NK-92 (cell line): ENCODE measurements around the gene JCAD.

Experiments used
- DNase-seq: peaks from one replicate; lab custom pipeline; 2025; ENCODE audit not compliant: unreplicated experiment; lab: John Stamatoyannopoulos, UW

JCAD gene

GRCh38 chr10:30073045-30073766, 13.8 kb upstream of the JCAD start:
- no peak for DNase-seq

- DNase-seq, result no peak
Observed at GRCh38 chr10:30072068-30072467, 12.7 kb upstream of the JCAD start.

- DNase-seq, result no peak
Observed at GRCh38 chr10:30070001-30070685, 10.8 kb upstream of the JCAD start.

- DNase-seq, result no peak
Observed at GRCh38 chr10:30068492-30069223, 9.3 kb upstream of the JCAD start.

- no peak for DNase-seq
Observed at GRCh38 chr10:30063099-30063498, 3.7 kb upstream of the JCAD start.

GRCh38 chr10:30062582-30062981, 3.2 kb upstream of the JCAD start:
- DNase-seq, result no peak

- no peak for DNase-seq
Observed at GRCh38 chr10:30062090-30062489, 2.7 kb upstream of the JCAD start.

GRCh38 chr10:30058570-30059132, 735 bp downstream of the JCAD start:
- DNase-seq, result no peak

- no peak for DNase-seq
Observed at GRCh38 chr10:30057894-30058556, 1.4 kb downstream of the JCAD start.

- no peak for DNase-seq
Observed at GRCh38 chr10:30057421-30057841, 2.0 kb downstream of the JCAD start.

- no peak for DNase-seq
Observed at GRCh38 chr10:30056767-30057355, 2.5 kb downstream of the JCAD start.

GRCh38 chr10:30056281-30056680, 3.1 kb downstream of the JCAD start:
- no peak for DNase-seq

- no peak for DNase-seq
Observed at GRCh38 chr10:30055226-30055662, 4.1 kb downstream of the JCAD start.

GRCh38 chr10:30052062-30052461, 7.3 kb downstream of the JCAD start:
- DNase-seq, result no peak

- DNase-seq, result no peak
Observed at GRCh38 chr10:30051220-30051619, 8.2 kb downstream of the JCAD start.

GRCh38 chr10:30050411-30050810, 9.0 kb downstream of the JCAD start:
- DNase-seq, result no peak

GRCh38 chr10:30048768-30049517, 10.4 kb downstream of the JCAD start:
- DNase-seq, result no peak

- no peak for DNase-seq
Observed at GRCh38 chr10:30047924-30048531, 11.4 kb downstream of the JCAD start.

- DNase-seq, result no peak
Observed at GRCh38 chr10:30047430-30047829, 12.0 kb downstream of the JCAD start.

- no peak for DNase-seq
Observed at GRCh38 chr10:30046476-30046875, 12.9 kb downstream of the JCAD start.
